ENCODE data around the gene ZBTB45. TPM values are rescaled to one million over a fixed set of nuclear protein-coding genes. Genes with fewer than 3 reads are reported as not detected.
A peak's percentile ranks its signal among the peaks of the same experiment; 100 is the strongest.

The ZBTB45 gene
- total RNA-seq, 1 donor from 2014 or later = 17.2 TPM

- Mint-ChIP-seq H3K36me3 (ENCODE audit: unreplicated experiment) (no peaks in the 10 kb centered on the region), H3K9me3 (ENCODE audit: unreplicated experiment) (no peaks in the 10 kb centered on the region), H3K4me1 (ENCODE audit: unreplicated experiment) (peaks cover 6% of the 10 kb centered on the region), H3K4me3 (ENCODE audit: unreplicated experiment) (peak overlapping the region; percentile 62), H3K27me3 (ENCODE audit: unreplicated experiment) (peaks cover 21% of the 10 kb centered on the region), H3K27ac (ENCODE audit: unreplicated experiment) (no peak overlapping the region)
- DNase-seq (ENCODE audit: extremely low spot score, unreplicated experiment) = no peak
- TF ChIP-seq, protein P1, sequence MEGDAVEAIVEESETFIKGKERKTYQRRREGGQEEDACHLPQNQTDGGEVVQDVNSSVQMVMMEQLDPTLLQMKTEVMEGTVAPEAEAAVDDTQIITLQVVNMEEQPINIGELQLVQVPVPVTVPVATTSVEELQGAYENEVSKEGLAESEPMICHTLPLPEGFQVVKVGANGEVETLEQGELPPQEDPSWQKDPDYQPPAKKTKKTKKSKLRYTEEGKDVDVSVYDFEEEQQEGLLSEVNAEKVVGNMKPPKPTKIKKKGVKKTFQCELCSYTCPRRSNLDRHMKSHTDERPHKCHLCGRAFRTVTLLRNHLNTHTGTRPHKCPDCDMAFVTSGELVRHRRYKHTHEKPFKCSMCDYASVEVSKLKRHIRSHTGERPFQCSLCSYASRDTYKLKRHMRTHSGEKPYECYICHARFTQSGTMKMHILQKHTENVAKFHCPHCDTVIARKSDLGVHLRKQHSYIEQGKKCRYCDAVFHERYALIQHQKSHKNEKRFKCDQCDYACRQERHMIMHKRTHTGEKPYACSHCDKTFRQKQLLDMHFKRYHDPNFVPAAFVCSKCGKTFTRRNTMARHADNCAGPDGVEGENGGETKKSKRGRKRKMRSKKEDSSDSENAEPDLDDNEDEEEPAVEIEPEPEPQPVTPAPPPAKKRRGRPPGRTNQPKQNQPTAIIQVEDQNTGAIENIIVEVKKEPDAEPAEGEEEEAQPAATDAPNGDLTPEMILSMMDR (IDR thresholded peaks at IDR 0.05) = no peak
Observed at GRCh38 chr19:58538257-58539168, 18.9 kb upstream of the ZBTB45 start.

DNA sequence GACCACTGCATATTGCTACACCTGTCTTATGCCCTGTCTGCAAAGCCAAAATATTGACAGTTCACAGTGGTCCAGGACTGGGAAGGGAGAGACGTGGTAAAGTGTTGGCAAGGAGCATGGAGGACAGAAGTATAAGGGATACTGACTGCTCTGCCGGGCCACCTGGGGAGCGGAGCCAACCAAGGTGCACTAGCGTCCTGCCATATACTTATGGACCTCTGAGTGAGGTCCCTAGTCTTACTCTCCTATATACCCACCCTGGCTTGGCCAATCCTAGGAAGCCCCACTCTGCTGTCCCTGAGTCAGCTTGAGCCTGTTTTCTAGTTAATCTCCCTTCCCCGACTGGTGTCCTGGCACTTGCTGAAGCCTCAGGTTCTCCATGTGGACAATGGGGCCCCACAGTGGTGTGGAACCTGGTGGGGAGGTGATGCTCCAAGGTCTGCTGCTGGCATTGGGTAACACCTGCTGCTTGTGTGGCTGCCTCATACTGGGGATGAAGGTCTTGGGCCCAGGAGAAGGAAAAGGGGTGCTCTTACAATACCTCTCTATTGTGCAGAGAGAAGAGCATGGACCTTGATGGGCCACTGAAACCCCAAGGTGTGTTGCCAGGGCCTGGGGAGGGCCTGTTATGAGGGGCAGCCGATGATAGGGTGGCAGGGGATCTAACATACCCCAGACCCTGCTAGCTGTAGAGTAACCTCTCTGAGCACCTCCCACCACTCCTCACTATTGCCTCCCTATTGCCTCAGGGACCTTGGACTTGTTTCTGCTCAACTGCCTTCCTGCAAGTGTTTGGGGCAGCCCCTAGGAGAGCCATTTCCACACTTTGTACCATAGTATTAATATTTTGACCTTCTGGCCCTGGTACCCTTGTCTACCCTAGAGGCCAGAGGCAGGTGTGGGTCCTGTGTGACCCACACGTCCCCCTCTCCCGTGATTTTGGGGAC lies 17.5 kb upstream of the ZBTB45 start:
- no peaks in the 10 kb centered on the region for H3K36me3 Mint-ChIP-seq (ENCODE audit: unreplicated experiment)
- no peaks in the 10 kb centered on the region for H3K9me3 Mint-ChIP-seq (ENCODE audit: unreplicated experiment)
- TF ChIP-seq, protein P1 (IDR thresholded peaks at IDR 0.05) = no peak
- H3K4me3 Mint-ChIP-seq (ENCODE audit: unreplicated experiment) = no peak overlapping the region
- peaks cover 31% of the 10 kb centered on the region for H3K27me3 Mint-ChIP-seq (ENCODE audit: unreplicated experiment)
- no peak for DNase-seq (ENCODE audit: extremely low spot score, unreplicated experiment)
- no peak overlapping the region for H3K27ac Mint-ChIP-seq (ENCODE audit: unreplicated experiment)
- H3K4me1 Mint-ChIP-seq (ENCODE audit: unreplicated experiment) = peaks cover 3% of the 10 kb centered on the region

DNA sequence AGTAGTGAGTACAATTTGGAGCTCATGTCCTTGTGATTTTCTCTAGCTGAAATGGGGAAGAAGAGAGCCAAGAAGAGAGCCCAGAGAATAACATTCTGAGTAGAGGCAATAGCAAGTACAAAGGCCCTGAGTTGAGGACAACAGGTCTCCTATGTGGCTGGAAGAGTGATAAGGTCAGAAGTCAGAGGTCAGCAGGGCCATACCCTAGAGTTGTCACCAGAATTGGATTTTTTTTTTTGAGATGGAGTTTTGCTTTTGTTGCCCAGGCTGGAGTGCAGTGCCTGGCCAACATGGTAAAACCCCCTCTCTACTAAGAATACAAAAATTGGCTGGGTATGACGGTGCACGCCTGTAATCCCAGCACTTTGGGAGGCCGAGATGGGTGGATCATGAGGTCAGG lies 16.2 kb upstream of the ZBTB45 start:
- DNase-seq (ENCODE audit: extremely low spot score, unreplicated experiment) = no peak
- Mint-ChIP-seq H3K27me3 (ENCODE audit: unreplicated experiment) (peaks cover 43% of the 10 kb centered on the region), H3K4me3 (ENCODE audit: unreplicated experiment) (no peak overlapping the region), H3K27ac (ENCODE audit: unreplicated experiment) (no peak overlapping the region), H3K9me3 (ENCODE audit: unreplicated experiment) (no peaks in the 10 kb centered on the region), H3K4me1 (ENCODE audit: unreplicated experiment) (peaks cover 3% of the 10 kb centered on the region), H3K36me3 (ENCODE audit: unreplicated experiment) (no peaks in the 10 kb centered on the region)
- TF ChIP-seq, protein P1 (IDR thresholded peaks at IDR 0.05) = no peak

DNA sequence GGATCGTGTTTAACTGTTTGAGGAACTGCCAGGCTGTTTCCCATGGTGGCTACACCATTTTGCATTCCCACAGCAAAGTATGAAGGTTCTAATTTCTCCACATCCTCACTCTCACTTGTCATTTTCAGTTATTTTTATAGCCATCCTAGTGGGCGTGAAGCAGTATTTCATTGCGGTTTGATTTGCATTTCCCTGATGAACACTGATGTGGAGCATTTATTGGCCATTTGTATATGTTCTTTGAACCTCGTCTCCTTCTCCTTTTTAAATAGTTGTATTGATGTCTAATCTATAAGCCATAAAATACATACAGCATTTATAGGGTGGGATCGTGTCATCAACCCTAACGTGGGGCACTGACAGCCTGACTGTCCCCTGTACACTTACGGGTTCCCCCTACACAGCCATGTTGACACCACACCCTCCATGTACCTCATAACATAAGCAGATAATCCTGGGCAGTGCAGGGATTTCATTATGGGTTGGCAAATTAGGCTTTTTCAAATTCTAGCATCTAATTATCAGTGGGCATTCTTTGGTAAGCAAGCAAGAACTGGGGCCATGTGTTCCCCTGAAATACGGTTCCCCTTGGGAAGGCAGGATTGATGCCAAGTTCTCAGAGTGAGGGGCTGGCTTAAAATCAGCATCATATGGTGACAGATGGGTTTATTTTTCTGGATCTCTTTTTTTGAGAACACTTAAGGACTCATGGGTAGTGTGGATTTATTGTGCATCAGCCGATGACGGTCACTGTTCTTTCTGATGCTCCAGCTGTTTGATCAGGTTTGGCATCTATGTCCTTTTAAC lies 11.6 kb upstream of the ZBTB45 start:
- Mint-ChIP-seq H3K36me3 (ENCODE audit: unreplicated experiment) (no peaks in the 10 kb centered on the region), H3K9me3 (ENCODE audit: unreplicated experiment) (no peaks in the 10 kb centered on the region), H3K4me3 (ENCODE audit: unreplicated experiment) (no peak overlapping the region), H3K27me3 (ENCODE audit: unreplicated experiment) (peaks cover 30% of the 10 kb centered on the region), H3K27ac (ENCODE audit: unreplicated experiment) (no peak overlapping the region), H3K4me1 (ENCODE audit: unreplicated experiment) (no peaks in the 10 kb centered on the region)
- no peak for DNase-seq (ENCODE audit: extremely low spot score, unreplicated experiment)
- TF ChIP-seq, protein P1 (IDR thresholded peaks at IDR 0.05) = no peak

Data from osteocyte (in vitro differentiated cells).